H1 (cell line): ENCODE data around the gene CHD9. TPM values are rescaled to one million over a fixed set of nuclear protein-coding genes. Genes with fewer than 3 reads are reported as not detected.
A peak's percentile ranks its signal among the peaks of the same experiment; 100 is the strongest.

Source experiments
- CTCF ChIA-PET: fragments of 300-600 bp; sonication (Branson Sonifier 250); formaldehyde crosslinking; loops from one replicate; lab custom pipeline; 2021; ENCODE audit not compliant: partially characterized antibody; lab: Charles Lee
- POLR2A ChIA-PET: fragments of 300-600 bp; sonication (Branson Sonifier 250); formaldehyde crosslinking; loops from one replicate; lab custom pipeline; 2021; ENCODE audit warnings: inconsistent platforms; ENCODE audit not compliant: partially characterized antibody; lab: Charles Lee
- DNase-seq, 2 experiments: peaks; one replicate each; pipeline versions ENCODE4 v3.0.0 to v3.0.0-alpha.2; 2010 to 2022; ENCODE audit warnings: low spot score in 2 of 2, low read depth in 1 of 2, mixed read lengths in 1 of 2
- FAIRE-seq: peaks from 2 replicates; lab custom pipeline; 2011; peaks lifted over from hg19 to GRCh38; lab: Jason Lieb, UNC
- H2AFZ ChIP-seq: 2 replicates; pipeline ENCODE4 v1.8.1; 2012; ENCODE audit warnings: low read length, inconsistent platforms
- H2AK5ac ChIP-seq: 2 replicates; pipeline ENCODE4 v1.6.1; 2013; ENCODE audit warnings: low read depth, low read length
- H2BK120ac ChIP-seq: replicated peaks from 2 replicates; pipeline ENCODE3; 2013; ENCODE audit warnings: low read depth, low read length, inconsistent platforms
- H2BK12ac ChIP-seq: 2 replicates; pipeline ENCODE4 v1.6.1; 2013; ENCODE audit warnings: low read depth, low read length
- H2BK15ac ChIP-seq: 2 replicates; pipeline ENCODE4 v1.6.1; 2013; ENCODE audit warnings: low read length
- H2BK20ac ChIP-seq: 2 replicates; pipeline ENCODE4 v1.6.1; 2013; ENCODE audit warnings: low read length
- H2BK5ac ChIP-seq: 2 replicates; pipeline ENCODE4 v1.6.1; 2013; ENCODE audit warnings: low read depth, low read length
- H3K14ac ChIP-seq: 2 replicates; pipeline ENCODE4 v1.6.1; 2013; ENCODE audit warnings: inconsistent platforms; ENCODE audit not compliant: insufficient read length
- H3K18ac ChIP-seq: 2 replicates; pipeline ENCODE4 v1.6.1; 2013; ENCODE audit warnings: low read length; ENCODE audit errors: extremely low read depth
- H3K23ac ChIP-seq: 2 replicates; pipeline ENCODE4 v1.6.1; 2013; ENCODE audit warnings: inconsistent platforms; ENCODE audit not compliant: insufficient read length
- H3K23me2 ChIP-seq: 2 replicates; pipeline ENCODE4 v1.6.1; 2013; ENCODE audit warnings: low read depth, low read length
- H3K27ac ChIP-seq: 2 replicates; pipeline ENCODE4 v1.6.1; 2011; ENCODE audit warnings: low read depth, low read length, inconsistent platforms
- H3K27me3 ChIP-seq, 4 experiments: replicated peaks in 1 of 4; 1 replicate in 1 of 4; 2 replicates in 3 of 4; pipeline versions ENCODE4 v1.6.1 to v1.8.1; 2011 to 2013; ENCODE audit warnings: low read length in 3 of 4, mild to moderate bottlenecking in 3 of 4, inconsistent platforms in 2 of 4, mixed read lengths in 2 of 4, moderate library complexity in 1 of 4; ENCODE audit not compliant: control insufficient read depth in 3 of 4, insufficient read depth in 3 of 4; ENCODE audit errors: extremely low read depth in 1 of 4
- H3K36me3 ChIP-seq, 4 experiments: 2 replicates each; pipeline versions ENCODE4 v1.6.1 to v1.8.1; 2011 to 2013; ENCODE audit warnings: mild to moderate bottlenecking in 4 of 4, low read length in 3 of 4, moderate library complexity in 2 of 4, control low read depth in 1 of 4, inconsistent platforms in 1 of 4; ENCODE audit not compliant: insufficient read depth in 4 of 4, control insufficient read depth in 2 of 4
- H3K4ac ChIP-seq: replicated peaks from 2 replicates; pipeline ENCODE3; 2013; ENCODE audit warnings: low read length, low read depth, mixed read lengths, inconsistent platforms; ENCODE audit not compliant: insufficient read length
- H3K4me1 ChIP-seq, 4 experiments: replicated peaks in 1 of 4; 1 replicate in 1 of 4; 2 replicates in 3 of 4; pipeline versions ENCODE4 v1.6.1 to v1.8.1; 2011 to 2013; ENCODE audit warnings: low read length in 3 of 4, inconsistent platforms in 2 of 4, mixed read lengths in 1 of 4; ENCODE audit not compliant: insufficient read depth in 4 of 4, control insufficient read depth in 3 of 4
- H3K4me2 ChIP-seq, 2 experiments: 2 replicates each; pipeline versions ENCODE4 v1.6.1 to v1.8.1; 2011 to 2013; ENCODE audit warnings: low read depth in 2 of 2, low read length in 2 of 2, control low read depth in 1 of 2, inconsistent platforms in 1 of 2, mild to moderate bottlenecking in 1 of 2; ENCODE audit not compliant: insufficient read depth in 1 of 2
- H3K4me3 ChIP-seq, 4 experiments: fragments of 200-600, 300-600 bp in 1 of 4; sonication (generic), shearing (Covaris generic), sonication (Bioruptor Twin) in 1 of 4; 2 replicates each; pipeline versions ENCODE4 v1.5.1 to v1.8.1; 2011 to 2016; ENCODE audit warnings: low read length in 4 of 4, low read depth in 3 of 4, control low read depth in 2 of 4, inconsistent platforms in 2 of 4, mild to moderate bottlenecking in 2 of 4, mixed read lengths in 1 of 4, moderate library complexity in 1 of 4; ENCODE audit not compliant: insufficient read depth in 2 of 4; ENCODE audit errors: extremely low read depth in 1 of 4
- H3K56ac ChIP-seq: replicated peaks from 2 replicates; pipeline ENCODE3; 2013; ENCODE audit warnings: low read depth, mild to moderate bottlenecking, mixed read lengths, low read length, inconsistent platforms; ENCODE audit not compliant: insufficient read length
- H3K79me1 ChIP-seq: 2 replicates; pipeline ENCODE4 v1.6.1; 2013; ENCODE audit warnings: low read depth, low read length, control low read depth
- H3K79me2 ChIP-seq, 2 experiments: 2 replicates each; pipeline versions ENCODE4 v1.6.1 to v1.8.1; 2012 to 2013; ENCODE audit warnings: low read length in 2 of 2, mild to moderate bottlenecking in 2 of 2, inconsistent platforms in 1 of 2; ENCODE audit not compliant: insufficient read depth in 2 of 2, control insufficient read depth in 1 of 2
- H3K9ac ChIP-seq, 4 experiments: replicated peaks in 1 of 4; 1 replicate in 1 of 4; 2 replicates in 3 of 4; pipeline versions ENCODE4 v1.6.1 to v1.8.1; 2011 to 2013; ENCODE audit warnings: low read depth in 3 of 4, low read length in 3 of 4, control low read depth in 2 of 4, mild to moderate bottlenecking in 2 of 4, moderate library complexity in 2 of 4, inconsistent platforms in 1 of 4; ENCODE audit errors: extremely low read depth in 1 of 4
- H3K9me3 ChIP-seq, 2 experiments: 2 replicates each; pipeline versions ENCODE4 v1.6.1 to v1.8.1; 2012 to 2013; ENCODE audit warnings: mild to moderate bottlenecking in 2 of 2, moderate library complexity in 2 of 2, control low read depth in 1 of 2, inconsistent platforms in 1 of 2, low read depth in 1 of 2, low read length in 1 of 2, mixed read lengths in 1 of 2; ENCODE audit not compliant: insufficient read depth in 2 of 2
- H4K20me1 ChIP-seq, 2 experiments: replicated peaks in 1 of 2; 2 replicates each; pipeline versions ENCODE3 to v1.8.1; 2011 to 2013; ENCODE audit warnings: inconsistent platforms in 2 of 2, low read length in 2 of 2, mild to moderate bottlenecking in 1 of 2; ENCODE audit not compliant: insufficient read depth in 2 of 2, control insufficient read depth in 1 of 2
- H4K5ac ChIP-seq: 2 replicates; pipeline ENCODE4 v1.6.1; 2013; ENCODE audit warnings: low read length, low read depth, mixed read lengths, inconsistent platforms; ENCODE audit not compliant: insufficient read length
- H4K8ac ChIP-seq: 2 replicates; pipeline ENCODE4 v1.8.0; 2013; ENCODE audit warnings: mild to moderate bottlenecking, moderate library complexity, low read length, inconsistent platforms; ENCODE audit not compliant: insufficient read depth; ENCODE audit errors: extremely low read depth
- H4K91ac ChIP-seq: replicated peaks from 2 replicates; pipeline ENCODE3; 2013; ENCODE audit warnings: low read length, mixed read lengths, inconsistent platforms; ENCODE audit not compliant: insufficient read length
- HDAC2 ChIP-seq, 2 experiments: fragments of 300-600 bp in 1 of 2; sonication (generic) in 1 of 2; IDR thresholded peaks; 2 replicates each; pipeline ENCODE4 v1.6.1; 2011 to 2012; ENCODE audit warnings: low read depth in 2 of 2, low read length in 2 of 2, mild to moderate bottlenecking in 2 of 2, moderate library complexity in 2 of 2, borderline replicate concordance in 1 of 2, inconsistent platforms in 1 of 2
- RAD21 ChIP-seq, 2 experiments: IDR thresholded peaks in 1 of 2; conservative IDR thresholded peaks in 1 of 2; 2 replicates each; pipeline ENCODE4 v1.6.1; 2011; ENCODE audit warnings: low read depth in 2 of 2, low read length in 2 of 2, improper control_type of control experiment in 1 of 2, inconsistent platforms in 1 of 2, mild to moderate bottlenecking in 1 of 2, moderate library complexity in 1 of 2
- RXRA ChIP-seq: IDR thresholded peaks from 2 replicates; pipeline ENCODE4 v1.6.1; 2011; ENCODE audit warnings: low read depth, mild to moderate bottlenecking, low read length, moderate library complexity; ENCODE audit not compliant: insufficient read depth
- SP1 ChIP-seq: IDR thresholded peaks from 2 replicates; pipeline ENCODE4 v1.6.1; 2011; ENCODE audit warnings: low read depth, low read length
- WGBS, 2 experiments: shearing (Covaris generic) in 1 of 2; methylation state at CpG; one replicate each; pipeline versions ENCODE4 v1.1.6 to v1.1.7; 2013 to 2015; ENCODE audit warnings: low lambda C conversion rate in 2 of 2, mixed read lengths in 2 of 2, inconsistent platforms in 1 of 2, low coverage in 1 of 2, missing lambda C conversion rate in 1 of 2; ENCODE audit not compliant: insufficient replicate concordance in 2 of 2, insufficient coverage in 1 of 2, insufficient read length in 1 of 2; ENCODE audit errors: extremely low coverage in 1 of 2, missing lambda C conversion rate in 1 of 2; 5-methylcytosine and 5-hydroxymethylcytosine counted together
- polyA plus RNA-seq, 7 experiments: library from polyadenylated mRNA; depleted of rRNA in 3 of 7; stranded (reverse) in 5 of 7; unstranded in 2 of 7; fragments of >200 nt in 5 of 7; fragments of 200-250 nt in 2 of 7; gene quantifications; 1 replicate in 5 of 7; 2 replicates in 1 of 7; 4 replicates in 1 of 7; pipeline versions ENCODE4 v1.2.1 to v1.2.3, GENCODE V29; 2011 to 2013; ENCODE audit warnings: missing spikeins in 2 of 7, mixed read lengths in 2 of 7
- total RNA-seq: library from RNA; stranded (reverse); fragmentation: NEBNext Ultra II Directional; extraction: Animal tissue kit (Norgen Biotek cat#: 25700); gene quantifications from 2 replicates; pipeline ENCODE4 v1.2.1, GENCODE V29; 2021
- TF ChIP-seq, protein P1 (sequence below): IDR thresholded peaks from 2 replicates; pipeline ENCODE4 v1.6.1; 2012; ENCODE audit warnings: inconsistent platforms

Gene CHD9
- total and polyA plus RNA-seq, 2 of the 8 experiments (the other 6 are each of a cell fraction or from before 2014, with no cell fraction given) = 9.9 to 32.4 TPM

GRCh38 chr16:53014287-53014686, 40.5 kb upstream of the CHD9 start:
- Histone ChIP-seq H3K36me3 (no peaks in the 10 kb centered on the region), H3K9ac (no peak overlapping the region), H4K20me1 (no peaks in the 10 kb centered on the region), H4K8ac (no peak overlapping the region), H3K4ac (no peak overlapping the region), H3K79me1 (no peaks in the 10 kb centered on the region), H2BK12ac (no peak overlapping the region), H4K5ac (no peak overlapping the region), H2AK5ac (no peak overlapping the region), H2BK20ac (no peak overlapping the region), H2BK120ac (no peak overlapping the region), H3K4me1 (no peaks in the 10 kb centered on the region), H3K23me2 (no peaks in the 10 kb centered on the region; the same call in 1 of the 2 replicates), H2BK15ac (no peak overlapping the region), H3K79me2 (no peaks in the 10 kb centered on the region), H2AFZ (no peak overlapping the region), H3K4me2 (no peak overlapping the region), H3K23ac (no peak overlapping the region), H3K4me3 (no peak overlapping the region), H4K91ac (no peak overlapping the region), H3K9me3 (no peaks in the 10 kb centered on the region), H2BK5ac (no peak overlapping the region), H3K27me3 (no peaks in the 10 kb centered on the region), H3K27ac (no peak overlapping the region), H3K56ac (no peak overlapping the region), H3K18ac (no peak overlapping the region), H3K14ac (no peak overlapping the region)
- no peak for FAIRE-seq
- CTCF ChIA-PET = interaction anchor here (0.7 to 5.8 kb wide), 3 partner anchors 8 to 23 kb away, joined by 3 to 48 read pairs (median 4); no protein-coding TSS in a partner anchor
- no peak for DNase-seq
- POLR2A ChIA-PET = interaction anchor here (0.7 kb wide), 1 partner anchor 8 kb away, joined by 3 read pairs; no protein-coding TSS in a partner anchor
- WGBS, 2 experiments = 95% methylated on average over 4 of the region's 4 CpGs; no CpG with 5 or more reads in 1 of the 2 experiments
- TF ChIP-seq HDAC2 (IDR thresholded peaks at IDR 0.05; ENCODE audit: borderline replicate concordance in 1 of 2, low read depth in 2 of 2, low read length in 2 of 2) (no peak), RAD21 (IDR thresholded peaks at IDR 0.05 in 1 of 2, conservative IDR thresholded peaks at IDR 0.05 in 1 of 2; ENCODE audit: low read depth in 2 of 2, low read length in 2 of 2) (0 out of 4 replicates have a peak, but pooled peaks of 1 of the 2 experiments have one; percentile 3), RXRA (no peak), SP1 (no peak)
- TF ChIP-seq, protein P1, sequence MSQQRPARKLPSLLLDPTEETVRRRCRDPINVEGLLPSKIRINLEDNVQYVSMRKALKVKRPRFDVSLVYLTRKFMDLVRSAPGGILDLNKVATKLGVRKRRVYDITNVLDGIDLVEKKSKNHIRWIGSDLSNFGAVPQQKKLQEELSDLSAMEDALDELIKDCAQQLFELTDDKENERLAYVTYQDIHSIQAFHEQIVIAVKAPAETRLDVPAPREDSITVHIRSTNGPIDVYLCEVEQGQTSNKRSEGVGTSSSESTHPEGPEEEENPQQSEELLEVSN = no peak
